Ammon's horn (tissue), 1 donor: ENCODE measurements around the gene DTL.
"Not testable (repeated sequence)": the region's sequence is repeated elsewhere in the genome, so short reads cannot be mapped to it uniquely, and the experiment has no call there.

Experiments
- DNase-seq: peaks from one replicate; pipeline ENCODE4 v3.0.0-alpha.2; 2016; ENCODE audit warnings: low spot score

The DTL gene

GRCh38 chr1:212035123-212035834 lies at the start of gene DTL, which contains the start of gene INTS7:
Gene DTL (plus strand): TSS chr1:212035748. CDS start chr1:212035891, 143 bp downstream.
Gene INTS7 (minus strand): TSS chr1:212035557. CDS start chr1:212035437, 120 bp downstream.
- DNase-seq: peak; percentile 98

GRCh38 chr1:211986628-211987254 lies 48.8 kb upstream of the DTL start:
- DNase-seq: no peak

GRCh38 chr1:211991695-211992094 lies 43.9 kb upstream of the DTL start:
- no peak for DNase-seq

GRCh38 chr1:211997426-211997825 lies 38.1 kb upstream of the DTL start:
- DNase-seq: not testable (repeated sequence)

GRCh38 chr1:212002536-212002935 lies 33.0 kb upstream of the DTL start:
- no peak for DNase-seq

GRCh38 chr1:212004895-212005608 lies 30.5 kb upstream of the DTL start:
- DNase-seq: no peak

- DNase-seq: no peak
Observed at GRCh38 chr1:212007178-212007577, 28.4 kb upstream of the DTL start.

- DNase-seq: no peak
Observed at GRCh38 chr1:212007886-212008285, 27.7 kb upstream of the DTL start.

GRCh38 chr1:212009561-212009960 lies 26.0 kb upstream of the DTL start:
- DNase-seq: no peak

- DNase-seq: peak; percentile 10
Observed at GRCh38 chr1:212010004-212010403, 25.5 kb upstream of the DTL start.

- peak; percentile 76 for DNase-seq
Observed at GRCh38 chr1:212012034-212012740, 23.4 kb upstream of the DTL start.

GRCh38 chr1:212013672-212014071 lies 21.9 kb upstream of the DTL start:
- DNase-seq: no peak

GRCh38 chr1:212020975-212021374 lies 14.6 kb upstream of the DTL start:
- no peak for DNase-seq

- DNase-seq: no peak
Observed at GRCh38 chr1:212021563-212021962, 14.0 kb upstream of the DTL start.

GRCh38 chr1:212022908-212023307 lies 12.6 kb upstream of the DTL start:
- not testable (repeated sequence) for DNase-seq

- DNase-seq: no peak
Observed at GRCh38 chr1:212024469-212025149, 10.9 kb upstream of the DTL start.

GRCh38 chr1:212027727-212028126 lies 7.8 kb upstream of the DTL start:
- DNase-seq: not testable (repeated sequence)

GRCh38 chr1:212030936-212031528 lies 4.5 kb upstream of the DTL start:
- DNase-seq: no peak

- DNase-seq: no peak
Observed at GRCh38 chr1:212034516-212035122, 929 bp upstream of the DTL start.

GRCh38 chr1:212035835-212036605 lies 472 bp downstream of the DTL start:
- DNase-seq: no peak
